Type B pancreatic cell (in vitro differentiated cells): ENCODE results near the gene ZBTB40. TPM values are rescaled to one million over a fixed set of nuclear protein-coding genes. Genes with fewer than 3 reads are reported as not detected.

Experiments used
- DNase-seq: peaks from one replicate; pipeline ENCODE4 v3.0.0; 2021; ENCODE audit warnings: mixed read lengths; ENCODE audit not compliant: unreplicated experiment; ENCODE audit errors: extremely low spot score
- H3K27ac Mint-ChIP-seq: 2 replicates; pipeline ENCODE4 v1.8.0; 2021; ENCODE audit warnings: mild to moderate bottlenecking, mixed read lengths
- H3K27me3 Mint-ChIP-seq: 2 replicates; pipeline ENCODE4 v1.8.0; 2021; ENCODE audit warnings: mixed read lengths
- H3K36me3 Mint-ChIP-seq: 2 replicates; pipeline ENCODE4 v1.8.0; 2021; ENCODE audit warnings: mixed read lengths
- H3K4me1 Mint-ChIP-seq: one replicate; pipeline ENCODE4 v1.8.0; 2021; ENCODE audit warnings: mixed read lengths; ENCODE audit not compliant: unreplicated experiment
- H3K4me3 Mint-ChIP-seq: 2 replicates; pipeline ENCODE4 v1.8.0; 2021; ENCODE audit warnings: mild to moderate bottlenecking, mixed read lengths
- H3K9me3 Mint-ChIP-seq: 2 replicates; pipeline ENCODE4 v1.8.0; 2021; ENCODE audit warnings: mixed read lengths
- CTCF ChIP-seq: fragments of 200-600 bp; sonication (generic); conservative IDR thresholded peaks from 2 replicates; pipeline ENCODE4 v1.5.0; 2021; ENCODE audit warnings: antibody characterized with exemption, mild to moderate bottlenecking
- total RNA-seq: library from RNA; stranded (reverse); gene quantifications from 2 replicates; pipeline ENCODE4 v1.2.1, GENCODE V29; 2021; ENCODE audit warnings: low replicate concordance

ZBTB40 gene
- total RNA-seq, 1 donor from 2014 or later = 26.9 TPM

GRCh38 chr1:22457836-22458235 is 6.2 kb downstream of the ZBTB40 start:
- no peak for TF ChIP-seq CTCF
- DNase-seq = no peak
- no peak overlapping the region for H3K27ac Mint-ChIP-seq
- H3K4me3 Mint-ChIP-seq = no peak overlapping the region
- H3K4me1 Mint-ChIP-seq = peaks cover 36% of the 10 kb centered on the region
- H3K9me3 Mint-ChIP-seq = no peaks in the 10 kb centered on the region
- peaks cover 3% of the 10 kb centered on the region for H3K36me3 Mint-ChIP-seq
- no peaks in the 10 kb centered on the region for H3K27me3 Mint-ChIP-seq

GRCh38 chr1:22461100-22461499 is 9.4 kb downstream of the ZBTB40 start:
- no peak overlapping the region for H3K27ac Mint-ChIP-seq
- no peak overlapping the region for H3K4me3 Mint-ChIP-seq
- peaks cover 3% of the 10 kb centered on the region for H3K36me3 Mint-ChIP-seq
- no peak for DNase-seq
- no peak for TF ChIP-seq CTCF
- no peaks in the 10 kb centered on the region for H3K9me3 Mint-ChIP-seq
- peaks cover 12% of the 10 kb centered on the region for H3K4me1 Mint-ChIP-seq
- H3K27me3 Mint-ChIP-seq = no peaks in the 10 kb centered on the region

GRCh38 chr1:22461678-22462527 is 10.3 kb downstream of the ZBTB40 start:
- Mint-ChIP-seq H3K9me3 (no peaks in the 10 kb centered on the region), H3K4me3 (no peak overlapping the region), H3K27ac (no peak overlapping the region), H3K36me3 (peaks cover 3% of the 10 kb centered on the region), H3K4me1 (peaks cover 5% of the 10 kb centered on the region), H3K27me3 (no peaks in the 10 kb centered on the region)
- DNase-seq = no peak
- TF ChIP-seq CTCF = no peak

- H3K4me1 Mint-ChIP-seq = peaks cover 5% of the 10 kb centered on the region
Observed at GRCh38 chr1:22462928-22463327, 11.3 kb downstream of the ZBTB40 start.

GRCh38 chr1:22465015-22465565 is 13.4 kb downstream of the ZBTB40 start:
- no peak for DNase-seq
- Mint-ChIP-seq H3K9me3 (no peaks in the 10 kb centered on the region), H3K27ac (no peak overlapping the region), H3K36me3 (peaks cover 3% of the 10 kb centered on the region), H3K4me3 (no peak overlapping the region), H3K4me1 (peaks cover 7% of the 10 kb centered on the region), H3K27me3 (no peaks in the 10 kb centered on the region)
- no peak for TF ChIP-seq CTCF

More at GRCh38 chr1:22462928-22463327, 11.3 kb downstream of the ZBTB40 start:
- Mint-ChIP-seq H3K27ac (no peak overlapping the region), H3K4me3 (no peak overlapping the region), H3K9me3 (no peaks in the 10 kb centered on the region), H3K27me3 (no peaks in the 10 kb centered on the region), H3K36me3 (peaks cover 3% of the 10 kb centered on the region)
- DNase-seq = no peak
- no peak for TF ChIP-seq CTCF
